T-helper 2 cell (primary cell): ENCODE data around the gene SKP1.
A peak's percentile ranks its signal among the peaks of the same experiment; 100 is the strongest.
"Not testable (repeated sequence)": the region's sequence is repeated elsewhere in the genome, so short reads cannot be mapped to it uniquely, and the experiment has no call there.

Experiments used
- DNase-seq, 5 experiments: peaks; one replicate each; pipeline versions ENCODE4 v3.0.0 to v3.0.0-alpha.2; 2012 to 2022

The SKP1 gene

DNA sequence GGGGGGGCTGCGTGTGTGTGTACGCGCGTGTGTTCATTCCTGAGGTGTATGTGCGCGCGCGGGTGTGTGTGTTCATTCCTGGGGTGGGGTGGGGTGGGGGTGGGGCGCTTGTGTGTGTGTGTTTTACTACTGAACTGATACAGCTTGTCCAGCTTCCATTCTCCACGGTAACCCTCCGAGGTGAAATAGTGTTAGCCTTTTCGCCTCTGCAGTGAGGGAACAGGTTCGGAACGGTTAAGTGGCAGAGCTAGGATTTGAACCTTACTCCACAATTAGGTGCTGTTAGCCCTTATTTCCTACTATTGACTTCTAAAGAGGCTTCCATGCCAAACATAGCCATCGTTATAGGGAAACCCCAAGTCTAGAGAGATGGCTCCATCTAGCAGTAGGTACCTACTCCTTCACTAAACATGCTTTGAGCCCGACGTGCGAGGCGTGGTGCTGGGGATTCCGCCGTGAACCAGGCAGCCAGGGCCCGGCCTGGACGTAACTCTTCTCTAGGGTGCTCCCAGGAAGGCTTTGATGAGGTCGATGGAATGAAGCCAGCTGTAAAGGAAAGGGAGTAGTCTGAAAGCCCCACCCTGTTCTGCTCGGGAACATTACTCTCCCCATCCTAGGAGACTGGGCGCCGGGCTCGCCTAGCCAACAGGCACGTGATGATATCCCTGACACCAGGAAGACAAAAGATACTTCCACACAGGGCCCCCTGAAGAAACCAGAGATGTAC is 782 bp upstream of the SKP1 start:
- DNase-seq, result no peak

DNA sequence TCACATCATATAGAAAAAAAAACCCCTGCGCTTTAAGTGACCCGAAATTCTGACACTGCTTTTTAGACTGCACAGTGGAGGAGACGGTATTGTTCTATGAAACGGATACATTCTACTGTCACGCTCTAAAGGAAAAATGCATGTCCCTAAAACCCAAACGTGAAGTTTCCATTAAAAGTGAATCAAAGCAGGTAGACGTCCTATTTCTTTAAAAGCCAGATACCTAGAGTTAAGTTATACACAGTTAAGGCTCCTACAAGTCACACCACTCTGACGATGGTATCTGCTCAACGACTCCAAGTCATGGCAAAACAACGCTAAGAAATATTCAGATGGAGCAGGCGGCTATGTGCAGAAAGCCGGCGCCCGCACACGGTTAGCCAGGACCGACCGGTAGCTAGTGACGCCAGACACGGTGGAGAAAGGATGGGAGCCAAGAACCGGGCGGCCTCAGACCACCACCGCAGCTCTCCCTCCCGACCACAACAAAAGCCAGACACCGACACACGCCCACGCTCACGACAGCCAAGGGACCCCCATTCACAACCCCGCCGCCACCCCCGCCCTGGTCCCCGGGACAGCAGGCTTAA is 734 bp downstream of the SKP1 start:
- DNase-seq, result peak in 4 of 5 experiments; percentile 31 to 61 (median 48)

DNA sequence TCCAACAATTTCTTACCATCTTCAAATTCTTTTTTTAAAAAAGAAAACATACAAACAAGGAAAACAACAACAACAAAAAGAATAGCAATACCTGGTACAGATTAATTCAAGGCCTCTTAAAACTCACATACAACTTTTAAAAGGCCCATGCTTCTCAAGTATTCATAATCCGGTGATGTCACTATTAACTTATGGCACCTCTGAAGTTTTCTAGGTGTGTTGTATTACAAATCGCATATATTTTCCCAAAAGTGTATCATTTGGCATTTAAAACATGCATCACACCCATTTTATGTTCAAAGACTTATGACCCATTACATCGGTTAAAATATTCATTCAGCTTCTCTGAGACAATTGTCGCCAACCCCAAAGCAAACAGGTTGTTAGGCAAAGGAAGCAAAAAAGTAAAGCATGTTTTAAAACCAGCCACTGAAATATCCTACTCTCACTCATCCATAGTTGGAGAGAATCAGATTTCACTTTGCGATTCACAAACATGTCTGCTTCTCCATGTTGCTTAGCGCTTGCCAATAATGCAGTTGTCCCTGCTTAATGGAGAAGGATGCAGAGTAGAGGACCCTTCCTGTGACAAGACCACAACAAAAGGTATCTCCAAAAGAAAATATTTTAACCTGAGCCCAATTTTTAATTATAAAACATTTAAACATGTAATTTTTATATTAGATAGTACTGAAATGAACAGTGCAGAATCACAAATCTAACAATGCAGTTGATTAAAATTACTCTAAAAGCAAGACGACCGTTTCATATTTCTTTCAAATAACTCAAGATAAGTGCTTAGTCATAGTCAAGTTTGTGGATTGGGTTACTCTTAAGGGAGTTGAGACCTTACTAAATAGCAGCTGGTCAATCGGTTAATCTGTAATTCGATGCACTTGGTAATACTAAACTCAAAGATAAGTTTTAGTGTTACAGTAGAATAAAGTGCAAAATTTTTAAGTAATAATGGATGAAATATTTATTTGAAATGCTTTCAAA is 1.6 kb downstream of the SKP1 start:
- peak in 1 of 5 experiments; percentile 39 for DNase-seq

DNA sequence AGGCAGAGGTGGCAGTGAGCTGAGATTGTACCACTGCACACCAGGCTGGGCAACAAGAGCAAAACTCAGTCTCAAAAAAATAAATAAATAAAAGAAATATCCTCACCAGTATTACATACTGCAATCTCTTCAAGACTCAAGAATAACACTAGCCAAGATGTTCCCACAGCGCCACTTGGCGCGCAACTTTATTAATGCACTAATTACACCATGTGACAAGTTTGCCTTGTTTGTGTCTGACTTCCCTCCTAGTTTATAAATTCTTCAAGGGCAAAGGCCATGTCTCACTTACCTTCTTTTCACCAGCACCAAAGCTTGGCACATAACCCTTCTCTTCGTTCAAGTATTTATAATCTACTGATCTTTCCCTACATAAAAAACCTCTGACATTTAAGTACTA is 4.8 kb downstream of the SKP1 start:
- no peak for DNase-seq

DNA sequence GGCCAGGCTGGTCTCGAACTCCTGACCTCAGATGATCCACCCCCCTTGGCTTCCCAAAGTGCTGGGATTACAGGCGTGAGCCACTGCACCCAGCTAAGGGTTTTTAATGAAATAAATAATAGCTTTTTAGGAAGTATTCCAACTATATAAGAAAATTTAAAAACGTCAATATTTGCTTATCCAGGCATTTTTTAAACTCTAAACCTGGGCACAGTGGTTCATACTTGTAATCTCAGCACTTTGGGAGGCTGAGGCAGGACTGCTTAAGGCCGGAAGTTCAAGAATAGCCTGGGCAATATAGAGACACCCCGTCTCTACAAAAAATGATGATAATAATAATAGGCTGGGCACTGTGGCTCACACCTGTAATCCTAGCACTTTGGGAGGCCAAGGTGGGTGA is 14.2 kb downstream of the SKP1 start:
- no peak for DNase-seq

DNA sequence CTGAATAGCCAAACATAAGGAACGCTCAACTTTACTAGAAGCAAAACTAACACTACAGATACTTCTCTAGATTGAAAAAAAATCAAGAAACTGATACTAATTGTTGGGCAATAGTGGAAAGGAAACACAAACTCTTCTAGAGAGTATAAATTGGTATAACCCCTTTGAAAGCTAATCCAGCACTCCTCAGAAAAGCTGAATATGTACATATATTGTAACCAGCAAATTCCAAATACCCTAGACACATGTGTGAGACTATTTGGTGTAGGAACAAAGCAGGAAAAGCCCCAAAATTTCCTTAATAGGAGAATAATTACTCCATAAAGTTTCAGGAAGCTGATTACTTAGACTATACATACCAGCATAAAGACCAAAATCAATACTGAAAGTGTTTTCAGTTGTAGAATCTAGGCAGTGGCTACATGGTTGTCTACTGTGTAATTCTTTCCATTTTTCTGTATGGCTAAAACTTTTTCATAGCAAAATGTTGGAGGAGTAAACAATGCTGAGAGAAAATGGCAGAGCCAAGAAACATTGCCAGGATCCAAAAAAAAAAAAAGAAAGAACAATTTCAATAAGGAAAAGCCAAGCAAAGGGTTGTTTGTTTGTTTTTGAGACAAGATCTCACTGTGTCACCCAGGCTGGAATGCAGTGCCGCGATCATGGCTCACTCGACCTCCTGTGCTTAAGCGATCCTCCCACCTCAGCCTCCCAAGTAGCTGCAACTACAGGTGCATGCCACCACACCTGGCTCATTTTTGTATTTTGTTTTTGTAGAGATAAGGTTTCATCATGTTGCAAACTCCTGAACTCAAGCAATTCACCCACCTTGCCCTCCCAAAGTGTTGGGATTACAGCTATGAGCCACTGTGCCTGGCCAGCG is 15.0 kb downstream of the SKP1 start:
- no peak for DNase-seq

DNA sequence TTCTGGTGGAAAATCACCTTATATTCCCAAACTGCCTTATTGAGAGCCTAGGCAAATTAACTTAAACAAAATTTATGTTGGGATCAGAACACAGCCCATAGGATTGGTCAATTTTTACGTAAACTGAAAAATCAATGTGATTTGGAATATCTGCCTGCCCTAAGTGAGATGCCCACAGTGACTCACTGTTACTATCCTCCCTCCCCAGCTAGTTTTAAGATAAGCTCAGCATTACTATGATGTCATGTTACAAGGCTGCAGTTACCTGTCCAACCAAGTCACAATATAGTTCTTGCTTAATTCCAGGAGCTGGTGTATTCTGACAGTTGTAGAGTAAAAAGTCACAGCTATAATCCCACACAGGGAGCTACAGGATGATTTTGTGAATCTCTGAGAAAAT is 23.1 kb downstream of the SKP1 start:
- no peak for DNase-seq

DNA sequence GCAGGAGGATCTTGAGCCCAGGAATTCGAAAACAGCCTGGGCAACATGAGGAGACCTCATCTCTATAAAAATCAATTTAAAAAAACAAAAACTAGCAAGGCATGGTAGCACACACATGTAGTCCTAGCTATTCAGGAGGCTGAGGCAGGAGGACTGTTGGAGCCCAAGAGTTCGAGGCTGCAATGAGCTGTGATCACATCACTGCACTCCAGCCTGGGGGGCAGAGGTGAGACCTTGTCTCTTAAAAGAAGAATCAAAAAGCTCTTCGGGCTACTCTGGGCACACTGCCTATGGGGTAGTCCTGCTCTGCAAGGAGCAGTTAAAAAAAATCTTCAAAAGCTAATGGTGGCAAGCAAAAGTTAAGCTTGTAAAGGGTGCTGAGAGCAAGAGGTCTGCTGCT is 23.5 kb downstream of the SKP1 start:
- DNase-seq, result no peak

DNA sequence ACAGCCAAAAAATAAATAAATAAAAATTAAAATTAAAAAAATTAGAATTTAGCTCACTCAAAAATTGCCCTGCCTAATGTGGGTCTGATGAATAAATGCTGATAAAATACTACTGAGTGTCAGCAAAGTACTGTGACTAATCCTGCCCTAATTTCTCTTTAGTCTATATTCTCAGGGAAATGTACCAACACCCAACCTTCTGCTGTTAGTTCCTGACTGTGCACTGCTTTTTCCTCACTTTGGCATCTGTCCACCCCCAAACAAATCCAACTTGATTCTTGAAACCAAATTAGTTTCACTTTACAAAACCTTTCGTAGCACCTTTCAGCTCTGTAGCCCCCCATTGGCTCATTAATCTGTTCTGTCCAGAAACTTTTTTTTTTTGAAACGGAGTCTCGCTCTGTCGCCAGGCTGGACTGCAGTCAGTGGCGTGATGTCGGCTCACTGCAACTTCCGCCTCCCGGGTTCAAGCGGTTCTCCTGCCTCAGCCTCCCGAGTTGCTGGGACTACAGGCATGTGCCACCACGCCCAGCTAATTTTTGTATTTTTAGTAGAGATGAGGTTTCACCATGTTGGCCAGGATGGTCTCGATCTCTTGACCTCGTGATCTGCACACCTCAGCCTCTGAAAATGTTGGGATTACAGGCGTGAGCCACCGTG is 24.4 kb downstream of the SKP1 start:
- not testable (repeated sequence) for DNase-seq

DNA sequence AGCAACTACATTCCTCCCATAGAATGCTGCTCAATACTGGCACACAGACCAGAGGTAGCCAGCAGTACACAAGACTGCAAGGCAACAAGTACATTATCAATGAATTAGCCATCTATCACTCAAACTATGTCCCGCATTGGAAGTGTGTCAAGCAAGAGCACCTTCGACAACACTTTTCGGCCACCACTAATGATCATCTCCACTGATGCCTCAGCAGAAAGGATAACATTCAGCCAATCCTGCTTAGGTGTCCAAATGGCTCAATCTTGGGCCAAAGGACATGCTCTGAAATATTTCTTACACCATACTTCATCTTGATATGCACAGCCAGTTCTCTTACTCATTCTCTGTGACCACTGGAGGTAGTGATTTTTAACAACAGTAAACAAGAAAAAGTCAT is 25.0 kb downstream of the SKP1 start:
- no peak for DNase-seq

DNA sequence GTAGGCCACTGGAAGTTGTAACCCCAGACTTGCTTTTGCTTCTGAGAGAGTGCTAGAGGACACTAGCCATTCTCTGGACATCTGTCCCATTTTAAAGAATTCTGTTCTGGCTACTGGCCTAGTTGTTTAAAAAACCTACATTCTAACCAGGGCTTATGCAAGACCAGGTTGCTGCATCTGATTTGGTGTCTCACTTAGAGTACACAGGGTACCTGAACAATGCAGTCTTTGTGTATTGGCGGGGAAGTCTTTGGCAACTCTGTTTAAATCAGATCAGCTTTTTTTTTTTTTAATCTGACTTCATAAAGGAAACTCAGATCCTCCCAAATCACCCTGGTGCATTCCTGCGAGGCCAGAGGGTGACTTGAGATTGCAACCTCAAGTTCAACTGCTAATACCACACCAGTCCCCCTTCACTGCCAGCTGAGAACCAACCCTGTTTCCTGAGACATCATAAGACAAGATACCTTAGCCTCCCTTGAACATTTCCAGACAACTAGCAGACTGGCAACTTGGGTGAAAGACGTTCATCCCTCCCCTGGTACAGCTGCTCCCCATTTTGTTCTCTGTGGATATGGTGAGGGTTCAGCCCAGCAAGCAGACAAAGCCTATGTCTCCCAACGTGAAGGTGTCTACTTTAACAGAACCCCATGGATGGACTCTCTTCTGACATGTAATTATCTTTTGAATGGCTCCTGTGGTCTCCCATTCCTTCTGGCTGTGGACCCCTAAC is 27.0 kb downstream of the SKP1 start:
- DNase-seq, result no peak

DNA sequence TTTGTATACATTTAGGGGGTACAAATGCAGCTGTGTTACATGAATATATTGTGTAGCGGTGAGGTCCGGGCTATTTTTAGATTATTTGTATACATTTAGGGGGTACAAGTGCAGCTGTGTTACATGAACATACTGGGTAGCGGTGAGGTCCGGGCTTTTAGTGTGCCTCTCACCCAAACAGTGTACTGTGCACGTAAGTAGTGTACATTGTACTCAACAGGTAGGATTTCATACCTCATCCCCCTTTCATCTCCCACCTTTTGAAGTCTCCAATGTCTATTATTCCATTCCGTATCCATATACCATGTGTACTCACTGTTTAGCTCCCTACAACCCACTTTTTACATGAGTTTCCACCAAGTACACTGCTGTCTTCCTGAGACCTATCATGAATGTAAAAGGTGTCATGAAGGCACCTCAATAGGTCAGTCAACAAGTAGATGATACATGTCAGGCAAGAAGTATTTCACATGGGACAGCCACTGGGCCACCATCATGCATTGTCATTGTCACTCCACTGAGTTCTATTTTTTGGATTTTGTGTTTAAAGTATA is 27.7 kb downstream of the SKP1 start:
- no peak for DNase-seq

DNA sequence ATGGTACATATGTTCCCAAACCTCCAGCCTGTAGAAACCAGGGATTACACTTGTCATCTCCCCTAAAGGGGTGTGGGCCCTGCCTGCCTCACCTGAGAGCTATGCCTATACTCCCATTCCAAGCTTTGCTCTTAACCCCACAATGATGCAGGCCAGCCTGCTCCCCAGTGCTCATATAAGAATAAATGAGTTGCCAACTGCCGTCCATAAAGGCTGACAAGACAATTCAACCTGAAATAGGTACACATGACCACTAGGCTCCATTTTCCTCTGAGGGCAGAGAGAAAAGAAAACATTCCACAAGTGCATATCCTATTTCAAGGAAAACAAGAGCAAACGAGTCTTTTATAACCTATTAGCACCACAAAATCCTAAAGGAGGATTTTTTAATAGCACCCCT is 28.4 kb downstream of the SKP1 start:
- no peak for DNase-seq

DNA sequence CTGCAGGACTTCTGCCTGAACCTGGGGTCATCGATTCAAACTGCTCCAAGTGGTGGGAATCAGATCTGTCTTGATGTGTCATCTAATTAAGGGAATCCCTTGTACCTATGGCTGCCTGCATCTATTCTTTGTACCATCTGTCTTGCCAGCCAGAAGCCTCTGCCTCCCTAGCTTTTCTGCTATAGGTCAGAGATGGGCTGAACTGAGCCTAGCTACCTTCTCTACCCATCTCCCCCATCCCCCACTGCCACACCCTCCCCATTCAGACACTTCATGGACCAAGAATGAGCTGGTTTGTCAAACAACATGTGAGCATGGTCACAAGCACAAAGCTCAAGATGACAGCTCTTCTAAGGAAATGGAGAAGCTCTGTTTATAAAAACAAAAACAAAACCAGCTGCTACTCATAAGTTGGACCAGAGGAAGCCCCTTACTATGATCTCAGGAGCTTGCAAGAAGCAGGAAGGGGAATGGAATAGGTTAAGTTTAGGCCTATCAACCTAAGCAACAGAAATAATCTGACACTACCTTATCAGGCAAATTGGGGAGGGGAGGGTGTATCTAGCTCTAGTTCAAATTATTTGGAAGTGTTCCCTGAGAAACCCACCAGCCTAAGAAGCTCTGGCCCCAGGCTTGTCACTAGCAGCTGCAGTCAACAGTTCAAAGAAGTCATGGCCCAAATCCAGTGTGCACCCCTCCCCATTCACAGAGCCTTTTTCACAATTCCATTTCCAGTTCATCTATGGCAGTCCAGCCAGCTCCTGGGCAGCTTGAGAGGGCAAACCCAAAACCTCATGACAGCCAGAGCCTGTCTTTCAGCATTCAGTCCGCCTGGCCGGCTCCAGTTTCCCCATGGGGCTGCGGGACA is 29.9 kb downstream of the SKP1 start:
- DNase-seq, result no peak

DNA sequence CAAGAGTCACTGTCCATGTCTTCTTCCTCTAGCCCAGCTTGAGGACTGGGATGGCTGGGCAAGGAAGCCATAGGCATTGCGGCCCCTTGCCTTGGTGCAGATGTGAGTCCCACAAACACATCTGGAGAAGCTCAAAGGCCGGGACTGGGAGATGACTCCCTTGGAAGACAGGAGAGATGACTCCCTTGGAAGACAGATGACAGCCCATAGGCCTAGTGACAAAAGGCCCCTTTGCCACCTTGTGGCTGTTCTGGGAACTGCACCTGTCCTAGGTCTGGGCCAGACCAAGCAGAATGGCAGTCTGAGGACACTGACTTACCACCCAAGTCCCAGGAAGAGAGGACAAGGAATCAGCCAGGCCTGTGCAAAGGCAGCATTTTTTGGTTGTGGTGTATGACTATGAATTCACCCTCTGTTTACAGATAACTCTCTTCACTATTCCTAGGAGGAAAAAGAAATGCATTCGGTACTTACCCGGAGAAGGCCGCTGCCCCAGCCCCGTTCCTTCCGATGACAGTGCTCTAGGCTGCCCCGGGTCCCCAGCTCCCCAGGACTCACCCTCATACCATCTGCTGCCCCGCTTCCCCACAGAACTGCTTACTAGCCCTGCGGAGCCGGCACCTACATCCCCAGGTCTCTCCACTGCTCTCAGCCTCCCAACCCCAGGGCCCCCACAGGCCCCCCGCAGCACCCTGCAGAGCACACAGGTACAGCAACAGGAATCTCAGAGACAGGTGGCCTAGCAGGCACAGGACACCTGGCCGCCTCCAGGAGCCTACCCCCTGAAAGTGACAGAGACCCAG is 30.8 kb downstream of the SKP1 start:
- peak; percentile 58 to 78 (median 66) for DNase-seq

DNA sequence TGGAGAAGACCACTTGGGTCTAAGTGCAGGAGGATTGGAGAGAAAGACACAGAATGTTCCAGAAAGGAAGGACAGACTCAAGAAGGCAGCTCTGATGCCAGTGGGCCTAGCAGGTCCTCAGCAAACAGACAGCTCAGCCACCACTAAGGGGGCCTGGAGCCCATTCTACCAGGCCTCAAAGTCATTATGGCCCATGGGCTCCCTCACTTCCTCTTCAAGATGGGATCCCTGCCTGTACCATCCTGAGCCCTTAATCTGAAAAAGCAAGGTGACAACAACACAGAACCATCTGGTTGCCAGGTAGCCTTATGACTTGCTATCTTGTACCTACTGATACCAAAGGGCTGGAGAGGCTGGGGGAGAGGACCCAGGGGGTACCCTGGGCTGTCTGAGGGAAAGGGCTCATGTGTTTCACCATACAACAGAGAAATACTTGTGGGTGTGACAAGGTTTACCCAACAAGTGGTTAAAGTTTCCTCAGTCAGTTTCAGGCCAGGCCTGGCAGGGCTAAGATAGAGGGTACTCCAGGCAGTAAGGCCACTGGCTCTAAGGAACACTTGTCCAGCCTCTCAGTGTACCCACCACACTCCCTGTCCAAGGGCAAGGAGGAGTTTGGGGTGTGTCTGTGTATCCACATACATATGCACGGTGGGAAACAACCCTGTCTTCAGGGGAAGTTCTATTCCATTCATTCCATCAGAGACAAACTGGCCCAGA is 31.6 kb downstream of the SKP1 start:
- no peak for DNase-seq

DNA sequence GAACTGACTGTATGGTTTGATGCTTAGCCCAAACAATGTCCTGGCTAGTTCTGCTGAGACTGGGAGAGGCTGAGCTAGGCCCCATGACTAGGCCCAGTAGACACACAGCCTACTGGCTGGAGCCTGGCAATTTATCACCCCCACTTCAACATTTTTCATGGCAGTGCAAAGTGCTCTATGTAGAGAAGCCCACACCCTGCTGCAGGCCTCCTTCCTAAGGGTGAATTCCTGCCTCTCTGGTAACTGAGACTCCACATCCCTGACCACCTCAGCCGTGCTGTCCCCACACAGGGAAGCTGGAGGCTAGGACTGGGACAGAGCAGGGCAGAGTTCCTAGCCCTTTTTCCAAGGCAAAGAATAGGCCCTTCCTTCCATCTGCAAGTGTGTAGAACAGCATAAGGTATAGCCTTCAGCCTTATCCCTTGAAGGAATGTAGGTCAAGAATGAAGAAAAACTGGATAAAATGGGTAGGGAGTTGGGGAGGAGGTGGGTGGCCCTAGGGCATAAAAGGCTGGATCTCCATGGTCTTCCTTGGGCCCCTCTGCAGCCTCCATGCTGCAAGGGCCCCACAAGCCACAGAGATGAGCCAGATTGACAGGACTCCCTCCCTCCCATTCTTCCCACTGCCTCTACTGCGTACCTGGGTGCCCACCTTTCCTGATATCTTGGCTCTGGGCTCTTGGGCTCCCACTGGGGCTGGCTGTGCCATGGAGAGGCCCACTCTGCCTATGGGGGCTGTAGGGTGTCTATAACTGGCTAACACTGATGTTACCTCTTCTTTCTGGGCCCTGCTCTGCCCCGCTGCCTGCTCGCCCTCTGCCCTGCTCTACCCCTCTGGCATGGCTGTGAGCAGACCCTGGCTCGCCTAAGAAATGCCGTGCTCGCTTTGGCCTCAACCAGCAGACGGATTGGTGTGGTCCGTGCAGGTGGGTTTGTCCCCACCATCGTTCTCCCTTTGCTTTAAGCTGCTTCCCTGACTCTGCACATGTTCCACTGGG is 32.5 kb downstream of the SKP1 start:
- no peak for DNase-seq
